Measurements from ENCODE around the gene RBM4B.

DNA sequence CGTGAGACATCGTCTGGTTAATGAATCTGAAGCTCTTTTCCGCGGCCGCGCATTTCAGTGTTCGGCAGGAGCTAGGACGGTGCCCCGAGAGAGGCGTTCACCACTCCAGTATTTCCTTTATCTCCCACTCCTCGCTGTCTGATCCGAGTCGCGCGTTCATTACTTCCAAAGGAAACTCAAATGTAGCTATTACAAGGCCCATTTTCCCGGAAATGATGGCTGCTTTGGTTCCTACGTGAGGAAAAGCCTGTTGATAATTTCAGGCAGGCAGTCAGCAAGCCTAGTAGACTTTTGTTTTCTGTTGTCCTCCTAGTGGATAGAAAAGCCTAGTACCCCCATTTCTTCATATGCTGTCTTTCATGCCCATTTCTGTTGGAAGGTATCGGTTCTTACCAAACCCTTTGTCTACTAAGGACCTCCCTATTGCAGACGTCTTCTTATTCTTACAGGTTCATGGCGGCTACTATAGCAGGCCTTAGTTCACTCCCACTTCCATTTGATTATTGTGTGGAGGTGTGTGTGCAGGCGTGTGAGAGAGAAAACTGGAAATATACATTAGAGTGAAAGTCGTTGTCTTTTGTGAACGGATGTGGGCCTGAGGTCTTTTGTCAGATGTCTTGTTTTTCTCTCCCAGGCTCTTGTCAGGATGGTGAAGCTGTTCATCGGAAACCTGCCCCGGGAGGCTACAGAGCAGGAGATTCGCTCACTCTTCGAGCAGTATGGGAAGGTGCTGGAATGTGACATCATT lies 38.4 kb downstream of the RBM4B start:
- TF ChIP-seq, protein P1, sequence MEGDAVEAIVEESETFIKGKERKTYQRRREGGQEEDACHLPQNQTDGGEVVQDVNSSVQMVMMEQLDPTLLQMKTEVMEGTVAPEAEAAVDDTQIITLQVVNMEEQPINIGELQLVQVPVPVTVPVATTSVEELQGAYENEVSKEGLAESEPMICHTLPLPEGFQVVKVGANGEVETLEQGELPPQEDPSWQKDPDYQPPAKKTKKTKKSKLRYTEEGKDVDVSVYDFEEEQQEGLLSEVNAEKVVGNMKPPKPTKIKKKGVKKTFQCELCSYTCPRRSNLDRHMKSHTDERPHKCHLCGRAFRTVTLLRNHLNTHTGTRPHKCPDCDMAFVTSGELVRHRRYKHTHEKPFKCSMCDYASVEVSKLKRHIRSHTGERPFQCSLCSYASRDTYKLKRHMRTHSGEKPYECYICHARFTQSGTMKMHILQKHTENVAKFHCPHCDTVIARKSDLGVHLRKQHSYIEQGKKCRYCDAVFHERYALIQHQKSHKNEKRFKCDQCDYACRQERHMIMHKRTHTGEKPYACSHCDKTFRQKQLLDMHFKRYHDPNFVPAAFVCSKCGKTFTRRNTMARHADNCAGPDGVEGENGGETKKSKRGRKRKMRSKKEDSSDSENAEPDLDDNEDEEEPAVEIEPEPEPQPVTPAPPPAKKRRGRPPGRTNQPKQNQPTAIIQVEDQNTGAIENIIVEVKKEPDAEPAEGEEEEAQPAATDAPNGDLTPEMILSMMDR (conservative IDR thresholded peaks at IDR 0.05; ENCODE audit: low read length), result no peak; the same call in 1 of the 2 replicates
- no peak for TF ChIP-seq EZH2phosphoT487 (IDR thresholded peaks at IDR 0.05; ENCODE audit: borderline replicate concordance, low read depth, low read length)

Data from OCI-LY7 (cell line).